ENCODE results near the gene HM13.
"Not testable (repeated sequence)": the region's sequence is repeated elsewhere in the genome, so short reads cannot be mapped to it uniquely, and the experiment has no call there.

The HM13 gene

DNA sequence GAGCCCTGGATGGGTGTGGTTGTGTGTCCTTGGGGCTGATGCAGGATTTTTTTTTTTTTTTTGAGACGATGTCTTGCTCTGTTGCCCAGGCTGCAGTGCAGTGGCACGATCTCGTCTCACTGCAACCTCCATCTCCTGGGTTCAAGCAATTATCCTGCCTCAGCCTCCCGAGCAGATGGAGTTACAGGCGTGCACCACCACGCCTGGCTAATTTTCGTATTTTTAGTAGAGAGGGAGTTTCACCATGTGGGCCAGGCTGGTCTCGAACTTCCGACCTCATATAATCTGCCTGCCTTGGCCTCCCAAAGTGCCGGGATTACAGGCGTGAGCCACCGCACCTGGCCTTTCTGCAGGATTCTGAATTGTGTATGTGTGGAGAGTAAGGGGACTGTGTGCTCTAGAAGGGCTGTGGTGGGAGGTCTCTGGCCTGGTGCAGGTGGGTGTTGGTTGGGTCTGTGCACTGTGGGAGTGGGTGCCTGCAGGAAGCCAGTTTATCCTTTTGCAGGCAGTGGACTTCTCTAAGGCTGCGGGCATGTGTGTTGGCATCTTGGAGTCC lies 79.8 kb downstream of the HM13 start:
- DNase-seq: no peak

DNA sequence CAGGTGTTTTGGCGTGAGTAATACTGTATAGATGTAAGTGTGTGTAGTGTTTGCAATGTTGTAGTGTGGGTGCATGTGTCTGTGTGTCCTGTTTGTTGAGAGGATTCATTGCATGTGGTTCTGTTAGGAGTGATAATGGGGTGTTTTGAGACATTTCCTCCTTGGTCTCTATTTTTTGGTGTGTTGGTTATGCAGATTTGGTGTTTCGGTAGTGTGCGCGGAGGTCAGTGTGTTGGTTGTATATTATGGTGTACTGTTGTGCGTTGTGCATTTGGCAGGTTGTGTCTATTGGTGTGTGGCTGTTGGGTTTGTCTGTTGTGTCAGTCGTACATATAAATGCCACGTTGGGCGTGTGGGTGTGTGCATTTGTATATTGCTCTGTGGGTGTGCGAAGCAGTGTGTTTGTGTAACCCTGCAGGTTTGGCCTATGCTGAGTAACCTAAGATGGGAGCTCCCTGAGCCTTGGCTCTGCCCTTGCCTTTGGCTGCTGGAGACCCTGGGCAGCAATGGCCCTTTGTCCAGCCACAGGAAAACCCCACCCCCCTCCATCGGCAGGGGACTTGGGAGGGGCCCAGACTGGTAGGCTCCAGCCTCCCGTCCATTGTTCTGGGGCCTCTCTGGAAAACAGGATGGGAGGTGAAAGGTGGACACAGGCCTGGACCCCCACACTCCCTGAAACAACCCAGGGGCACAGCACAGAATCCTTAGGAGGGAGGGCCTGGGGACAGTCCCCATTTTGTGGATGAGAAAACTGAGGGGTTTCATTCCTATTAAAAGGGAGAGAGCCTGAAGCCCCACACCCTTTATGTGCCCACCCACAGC lies 80.5 kb downstream of the HM13 start:
- DNase-seq: no peak

GRCh38 chr20:31595380-31595653 lies 81.1 kb downstream of the HM13 start:
- no peak for DNase-seq

DNA sequence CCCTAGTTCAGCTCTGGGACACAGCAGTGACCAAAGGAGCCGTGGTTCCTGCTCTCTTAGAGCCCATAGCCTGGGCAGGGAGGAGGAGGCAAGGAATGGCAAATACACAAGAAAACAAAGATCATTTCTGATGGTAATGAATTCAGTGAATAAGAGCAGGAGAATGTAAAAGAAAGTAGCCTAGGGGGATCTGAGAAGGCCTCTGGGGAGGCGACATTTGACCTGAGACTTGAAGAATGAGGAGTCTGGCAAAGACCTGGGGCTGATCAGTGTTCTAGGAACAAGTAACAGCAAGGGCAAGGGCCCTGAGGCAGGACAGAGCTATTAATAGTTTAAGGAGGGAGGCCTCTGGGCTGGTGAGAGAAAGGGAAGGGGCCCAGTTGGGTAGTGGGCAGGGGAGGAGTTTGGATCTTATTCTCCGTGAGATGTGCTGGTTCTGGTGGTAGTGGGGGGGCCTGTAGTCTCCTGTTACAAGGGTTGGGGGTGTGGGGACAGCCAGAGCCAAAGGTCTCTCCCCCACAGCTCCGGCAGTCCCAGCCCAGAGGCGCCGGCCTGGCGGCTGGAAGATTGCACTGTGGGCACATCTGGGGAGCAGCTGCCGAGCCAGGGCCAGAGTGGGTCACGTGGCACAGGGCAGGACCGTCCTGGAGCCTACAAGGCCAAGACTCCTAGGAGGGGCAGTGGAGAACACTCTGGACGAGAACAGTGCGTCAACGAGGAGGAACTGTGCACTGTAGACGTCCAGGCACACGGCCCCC lies 81.6 kb downstream of the HM13 start:
- DNase-seq: no peak

DNA sequence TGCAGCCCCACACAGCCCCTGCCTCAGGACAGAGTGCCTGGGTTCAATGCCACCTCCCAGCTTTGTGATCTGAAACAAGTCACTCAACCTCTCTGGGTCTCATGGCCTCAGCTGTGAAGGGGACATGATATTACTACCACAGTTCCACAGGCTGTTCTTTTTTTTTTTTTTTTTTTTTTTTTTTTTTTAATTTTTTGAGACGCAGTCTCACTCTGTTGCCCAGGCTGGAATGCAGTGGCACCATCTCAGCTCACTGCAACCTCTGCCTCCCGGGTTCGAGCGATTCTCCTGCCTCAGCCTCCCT lies 82.1 kb downstream of the HM13 start:
- DNase-seq: not testable (repeated sequence)

DNA sequence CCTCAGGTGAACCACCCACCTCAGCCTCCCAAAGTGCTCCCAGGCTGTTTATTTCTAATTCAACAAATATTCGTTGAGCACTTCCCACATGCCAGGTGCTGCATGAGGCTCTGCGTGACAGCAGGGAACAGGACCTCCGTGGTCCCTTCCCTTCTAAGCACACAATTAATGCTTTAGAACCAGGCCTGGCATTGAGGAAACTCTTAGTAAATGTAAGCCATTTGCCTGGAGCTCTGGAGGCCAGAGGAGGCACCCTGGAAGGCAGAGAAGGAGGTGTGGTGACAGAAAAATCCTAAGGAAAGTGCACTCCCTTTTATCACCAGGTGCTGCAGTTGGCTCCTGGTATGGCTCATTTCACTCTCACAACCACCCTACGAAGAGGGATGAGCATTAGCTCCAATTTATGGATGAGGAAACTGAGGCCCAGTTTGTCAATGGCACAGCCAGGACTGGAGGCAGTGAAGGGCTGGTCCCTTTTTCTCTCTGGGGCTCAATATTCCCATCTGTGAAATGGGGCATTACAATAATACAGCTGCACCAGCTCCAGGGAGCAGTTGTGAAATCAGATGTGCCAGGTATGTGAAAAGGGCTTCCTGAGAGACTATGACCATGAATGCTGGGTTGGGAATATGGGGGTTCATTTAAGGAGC lies 82.7 kb downstream of the HM13 start:
- DNase-seq: no peak

DNA sequence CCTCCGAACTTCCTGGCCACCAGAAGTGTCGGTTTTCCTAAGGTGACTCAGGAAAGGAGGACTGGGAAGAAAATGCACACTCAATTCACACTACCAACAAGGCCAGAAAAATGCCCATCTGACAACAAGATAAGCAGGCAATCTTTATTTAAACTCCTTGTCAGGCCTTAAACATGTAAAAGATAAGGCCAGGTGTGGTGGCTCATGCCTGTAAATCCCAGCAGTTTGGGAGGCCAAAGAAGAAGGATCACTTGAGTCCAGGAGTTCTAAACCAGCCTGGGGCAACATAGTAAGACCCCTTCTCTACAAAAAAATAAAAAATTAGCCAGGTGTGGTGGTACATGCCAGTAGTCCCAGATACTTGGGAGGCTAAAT lies 83.2 kb downstream of the HM13 start:
- no peak for DNase-seq

DNA sequence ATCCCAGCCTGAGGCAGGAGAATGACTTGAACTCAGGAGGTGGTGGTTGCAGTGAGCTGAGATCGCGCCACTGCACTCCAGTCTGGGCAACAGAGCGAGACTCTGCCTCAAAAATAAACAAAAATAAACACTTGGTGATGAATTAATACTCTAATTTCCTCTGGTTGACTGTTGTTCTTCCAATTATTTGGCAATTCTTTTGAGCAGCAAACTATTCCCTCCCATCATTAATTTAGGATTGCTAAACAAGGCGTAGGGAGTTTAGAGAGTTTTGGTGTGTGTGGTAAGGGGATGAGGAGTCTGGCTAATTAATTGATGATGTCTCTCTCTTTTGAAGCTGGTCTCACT lies 88.2 kb downstream of the HM13 start:
- DNase-seq: no peak

DNA sequence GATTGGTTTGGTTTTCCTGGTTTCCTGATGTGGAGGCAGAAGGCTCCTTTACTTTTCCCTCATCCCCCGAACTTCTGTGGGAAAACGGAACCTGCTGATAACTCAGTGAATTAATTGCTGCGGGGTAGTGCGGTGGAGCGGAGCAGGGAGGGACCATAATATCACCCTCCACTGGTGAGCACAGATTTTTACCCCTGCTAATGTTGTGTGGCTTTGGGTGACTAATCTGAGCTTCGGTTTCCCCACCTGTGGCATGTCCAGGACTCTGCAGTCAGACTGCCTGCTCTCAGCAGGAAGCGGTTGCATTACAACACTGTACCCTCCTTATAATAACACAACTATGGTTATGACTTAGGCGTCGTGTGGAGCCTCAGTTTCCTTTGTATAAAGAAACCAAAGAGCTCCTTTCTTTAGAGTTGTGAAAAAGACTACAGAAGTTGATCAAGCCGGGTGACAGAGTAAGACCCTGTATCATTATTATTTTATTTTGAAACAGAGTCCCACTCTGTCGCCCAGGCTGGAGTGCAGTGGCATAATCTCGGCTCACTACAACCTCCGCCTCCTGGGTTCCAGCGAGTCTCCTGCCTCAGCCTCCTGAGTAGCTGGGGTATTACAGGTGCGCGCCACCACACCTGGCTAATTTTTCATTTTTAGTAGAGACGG lies 88.7 kb downstream of the HM13 start:
- DNase-seq: peak in 1 of 4 experiments; percentile 13

DNA sequence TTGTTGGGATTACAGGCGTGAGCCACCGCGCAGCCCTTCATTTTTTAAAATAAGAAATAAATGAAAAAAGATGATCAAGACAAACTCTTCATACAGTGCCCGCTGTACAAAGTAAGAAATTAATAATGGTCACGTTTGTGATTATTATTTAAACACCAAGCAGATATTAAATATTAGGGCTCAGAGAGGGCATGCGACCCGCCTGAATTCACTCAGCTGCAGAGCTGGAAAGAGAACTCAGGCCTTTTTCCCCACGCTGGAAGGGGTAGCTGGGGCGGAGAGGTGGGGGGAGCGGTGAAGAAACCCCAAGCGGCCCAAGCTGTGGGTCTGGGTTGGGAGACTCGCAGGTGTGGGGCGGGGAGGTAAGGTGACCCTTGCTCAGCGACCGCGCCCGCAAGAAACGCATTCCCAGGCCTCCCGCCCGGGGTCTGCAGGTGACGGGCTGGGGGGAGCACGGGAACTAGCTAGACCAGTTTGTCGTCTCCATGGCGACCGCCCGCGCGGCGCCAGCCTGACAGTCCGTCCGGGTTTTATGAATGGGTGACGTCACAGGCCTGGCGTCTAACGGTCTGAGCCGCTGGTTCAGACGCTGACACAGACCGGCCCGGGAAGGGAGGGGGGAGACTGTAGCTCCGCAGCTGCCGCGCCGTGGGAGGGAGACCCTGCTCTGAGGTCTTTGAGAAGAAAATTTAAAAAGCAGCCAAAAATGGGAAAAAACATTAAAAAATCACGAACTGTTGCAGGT lies 89.8 kb downstream of the HM13 start:
- DNase-seq: peak; percentile 18 to 48 (median 28)

DNA sequence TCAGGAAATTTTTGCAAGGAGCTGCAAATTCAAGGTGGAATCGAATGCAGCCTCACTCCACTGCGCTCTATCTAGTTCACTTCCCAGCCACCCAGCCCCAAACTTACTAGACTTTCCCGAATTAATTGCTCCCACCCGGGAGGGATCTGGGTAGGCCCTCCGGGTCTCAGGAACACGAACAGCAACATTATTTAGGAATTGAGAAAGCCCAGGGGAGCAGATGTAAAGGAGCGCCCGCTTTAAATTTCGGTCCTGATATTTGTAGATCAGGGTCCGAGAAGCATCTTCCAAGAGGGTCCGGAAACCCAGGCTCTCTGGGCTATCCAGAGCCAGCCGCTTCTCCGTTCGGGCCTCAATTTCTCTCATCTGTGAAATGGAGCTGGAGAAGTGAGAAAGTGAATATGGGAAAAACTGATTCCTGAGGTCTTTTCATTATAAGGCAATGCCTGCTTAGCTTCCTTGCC lies 90.4 kb downstream of the HM13 start:
- no peak for DNase-seq

- peak; percentile 63 to 75 (median 70) for DNase-seq
Measured at GRCh38 chr20:31605031-31605901, 91.0 kb downstream of the HM13 start, which contains the start of gene ID1. TSS of gene ID1 (plus strand) at chr20:31605289. CDS start at chr20:31605388, 99 bp downstream.

- DNase-seq: no peak
Measured at GRCh38 chr20:31605902-31606803, 91.9 kb downstream of the HM13 start.

DNA sequence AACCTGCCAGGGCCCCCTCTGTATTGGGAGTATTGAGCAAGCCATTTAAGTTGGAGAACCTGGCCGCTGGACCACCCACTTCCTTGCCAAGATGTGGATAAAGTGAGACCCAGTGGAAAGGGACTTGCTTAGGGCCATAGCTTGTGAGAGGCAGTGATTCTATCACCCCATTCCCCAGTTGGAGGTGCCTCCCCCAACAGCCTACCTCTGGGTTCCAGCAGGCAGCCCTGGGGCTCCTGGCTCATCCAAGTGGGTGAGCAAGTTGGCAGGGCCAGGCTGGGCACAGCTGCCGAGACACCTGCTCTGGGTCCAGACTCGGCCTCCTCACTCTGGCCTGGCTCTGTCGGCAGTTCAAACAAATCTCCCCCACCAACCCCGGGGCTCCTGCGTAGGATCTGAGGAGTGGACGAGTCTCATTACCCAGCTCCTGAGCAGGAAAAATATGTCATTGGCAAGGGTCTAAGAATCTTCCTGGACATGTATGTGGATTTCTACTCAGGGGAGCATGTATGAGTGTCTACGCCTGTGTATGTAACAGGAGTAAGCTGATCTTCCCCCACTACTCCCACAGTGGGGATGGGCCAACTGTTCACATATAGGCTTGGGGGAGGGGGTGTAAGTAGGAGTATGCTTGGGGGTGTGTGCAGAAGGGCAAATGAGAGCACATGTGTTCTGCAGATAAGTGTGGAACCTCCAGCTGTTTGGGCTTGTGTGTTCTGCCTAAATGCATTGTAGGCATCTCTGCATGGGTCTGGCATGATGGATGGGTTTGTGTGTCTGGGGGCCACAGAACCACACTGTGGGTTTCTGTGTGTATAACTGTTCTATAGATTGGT lies 92.8 kb downstream of the HM13 start:
- no peak for DNase-seq

GRCh38 chr20:31607640-31608250 lies 93.5 kb downstream of the HM13 start:
- no peak for DNase-seq

DNA sequence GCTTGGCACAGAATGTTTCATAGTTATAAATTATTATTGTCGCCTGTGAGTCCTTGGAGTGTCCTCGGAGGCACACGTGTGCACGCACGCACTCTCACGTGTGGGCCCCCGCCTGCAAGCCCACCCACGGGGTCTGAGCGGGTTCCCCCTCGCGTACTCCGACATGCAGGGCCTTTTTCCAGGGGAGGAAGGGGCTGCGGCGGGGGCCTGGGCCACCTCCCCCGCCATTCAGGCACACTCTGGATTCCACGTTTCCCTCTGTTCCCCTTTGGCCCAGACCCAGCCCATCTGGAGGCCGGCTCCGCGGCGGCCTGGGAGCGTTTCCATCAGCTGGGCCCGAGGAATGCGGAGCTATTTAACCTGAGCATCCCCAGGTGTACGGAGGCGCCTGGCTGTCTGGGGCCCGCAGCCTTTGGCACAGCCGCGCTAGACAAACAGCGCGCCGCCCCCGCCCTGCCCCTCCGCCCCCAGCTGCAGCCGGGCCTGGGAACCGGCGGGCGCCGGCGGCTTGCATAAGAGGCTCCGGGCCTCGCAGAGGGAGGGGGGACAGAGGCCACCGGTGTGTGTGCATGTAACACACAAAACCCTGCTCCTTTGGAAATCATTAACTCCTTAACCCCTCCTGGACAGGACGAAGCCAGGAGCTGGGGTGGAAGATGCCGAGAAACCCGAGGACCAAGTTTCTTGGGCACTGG lies 94.2 kb downstream of the HM13 start:
- DNase-seq: no peak

DNA sequence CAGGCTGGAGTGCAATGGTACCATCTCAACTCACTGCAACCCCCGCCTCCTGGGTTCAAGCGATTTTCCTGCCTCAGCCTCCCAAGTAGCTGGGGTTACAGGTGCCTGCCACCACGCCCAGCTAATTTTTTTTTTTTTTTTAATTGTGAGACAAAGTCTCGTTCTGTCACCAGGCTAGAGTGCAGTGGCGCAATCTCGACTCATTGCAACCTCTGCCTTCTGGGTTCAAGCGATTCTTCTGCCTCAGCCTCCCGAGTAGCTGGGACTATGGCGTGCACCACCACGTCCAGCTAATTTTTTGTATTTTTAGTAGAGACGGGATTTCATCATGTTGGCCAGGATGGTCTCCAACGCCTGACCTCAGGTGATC lies 98.0 kb downstream of the HM13 start:
- DNase-seq: not testable (repeated sequence)

DNA sequence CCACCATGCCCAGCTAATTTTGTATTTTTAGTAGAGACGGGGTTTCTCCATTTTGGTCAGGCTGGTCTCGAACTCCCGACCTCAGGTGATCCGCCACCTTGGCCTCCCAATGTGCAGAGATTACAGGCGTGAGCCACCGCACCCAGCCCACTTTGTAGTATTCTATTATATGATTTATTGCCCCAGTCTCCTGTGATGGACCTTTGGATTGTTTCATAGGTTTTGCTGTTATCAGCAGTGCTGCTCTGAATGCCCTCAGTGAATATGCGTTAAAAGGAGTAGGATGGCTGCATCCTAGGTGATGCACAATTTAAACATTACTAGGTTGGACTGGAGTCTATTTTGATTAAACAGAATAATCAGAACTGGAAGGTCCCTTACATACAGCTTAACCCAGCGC lies 101.2 kb downstream of the HM13 start:
- DNase-seq: no peak

Data from activated CD4-positive, CD25-positive, alpha-beta regulatory T cell (primary cell).